NCI-H1930 (cell line): ENCODE results near the gene ANO5.
A peak's percentile ranks its signal among the peaks of the same experiment; 100 is the strongest.
"Not testable (repeated sequence)": the region's sequence is repeated elsewhere in the genome, so short reads cannot be mapped to it uniquely, and the experiment has no call there.

Experiments
- DNase-seq, 2 experiments: peaks; one replicate each; lab custom pipeline; 2025; lab: John Stamatoyannopoulos, UW

ANO5 gene

DNA sequence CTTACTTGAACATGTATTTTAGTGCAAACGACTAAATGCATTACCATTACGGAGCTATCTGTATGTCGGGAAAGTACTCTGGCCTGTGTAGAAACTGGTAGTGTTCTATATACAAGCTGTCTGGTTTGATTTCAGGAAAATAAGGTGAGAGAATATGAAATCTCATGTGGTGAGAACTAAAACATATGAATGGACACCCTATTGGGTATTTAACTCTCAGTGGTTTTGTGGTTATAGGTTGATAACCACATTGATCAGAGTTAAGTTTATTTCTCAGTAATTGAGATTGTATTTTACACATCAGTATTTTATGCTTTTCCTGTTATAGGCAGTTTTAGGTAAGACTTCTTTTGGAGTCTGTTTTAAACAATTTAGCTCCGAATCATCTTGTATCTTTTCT, 10.4 kb downstream of the ANO5 start:
- no peak for DNase-seq

DNA sequence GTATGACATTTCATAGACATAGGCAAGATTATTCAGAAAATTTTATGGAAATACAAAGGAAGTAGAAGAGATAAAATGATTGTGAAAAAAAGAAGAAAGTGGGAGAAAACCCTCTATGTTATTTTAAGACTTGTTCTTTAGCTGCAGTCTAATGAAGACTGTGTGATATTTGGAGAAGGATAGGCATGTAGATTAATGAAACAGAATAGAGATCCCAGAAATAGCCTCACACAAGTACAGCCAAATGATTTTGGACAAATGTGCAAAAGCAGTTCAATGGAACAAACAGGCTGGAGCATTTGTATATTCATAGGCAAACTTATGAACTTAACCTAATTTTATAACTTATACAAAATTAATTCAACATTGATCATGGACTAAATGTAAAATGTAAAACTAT, 14.3 kb downstream of the ANO5 start:
- no peak for DNase-seq

DNA sequence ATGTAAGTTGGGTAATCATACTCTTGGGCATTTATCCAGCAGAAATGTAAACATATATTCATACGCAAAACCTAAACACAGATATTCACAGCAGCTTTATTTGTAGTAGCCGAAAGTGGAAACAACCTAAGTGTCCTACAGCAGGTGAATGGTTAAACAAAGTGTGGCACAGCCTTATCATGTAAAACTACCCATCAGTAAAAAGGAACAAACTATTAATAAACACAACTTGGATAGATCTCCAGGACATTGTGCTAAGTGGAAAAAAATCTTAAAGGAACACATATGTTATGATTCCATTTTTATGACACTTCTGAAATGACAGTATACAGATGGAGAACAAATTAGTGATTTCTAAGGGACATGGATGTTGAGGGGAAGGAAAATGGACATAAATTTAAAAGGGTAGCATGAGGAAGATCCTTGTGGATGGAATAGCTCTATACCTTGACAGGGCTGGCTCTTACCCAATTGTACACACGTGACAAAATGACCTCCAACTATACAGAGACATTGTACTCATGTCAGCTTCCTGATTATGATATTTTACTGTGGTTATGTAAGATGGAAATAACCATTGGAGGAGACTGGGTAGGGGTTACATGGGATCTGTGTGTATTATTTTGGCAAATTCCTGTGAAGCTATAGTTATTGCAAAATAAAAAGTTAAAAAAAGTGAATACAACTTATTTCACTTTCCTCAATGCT, 15.4 kb downstream of the ANO5 start:
- DNase-seq = no peak

DNA sequence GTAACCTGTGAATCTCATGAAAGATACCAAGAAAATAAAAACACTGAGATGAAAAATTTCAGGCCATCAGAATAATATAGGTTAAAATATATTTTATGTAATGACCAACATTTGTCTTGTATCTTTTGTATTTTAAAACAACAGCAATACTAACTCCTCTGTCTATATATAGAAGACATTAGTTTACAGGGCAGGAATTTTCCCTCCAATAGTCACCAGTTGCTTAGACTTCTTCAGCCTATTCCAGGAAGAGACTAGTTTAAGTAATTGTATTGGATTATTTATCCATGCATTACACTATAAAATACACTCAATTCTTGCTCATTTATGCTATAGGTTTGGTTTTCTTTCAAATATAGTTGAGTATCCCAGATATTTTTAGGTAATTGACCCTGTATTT, 24.1 kb downstream of the ANO5 start:
- no peak for DNase-seq

DNA sequence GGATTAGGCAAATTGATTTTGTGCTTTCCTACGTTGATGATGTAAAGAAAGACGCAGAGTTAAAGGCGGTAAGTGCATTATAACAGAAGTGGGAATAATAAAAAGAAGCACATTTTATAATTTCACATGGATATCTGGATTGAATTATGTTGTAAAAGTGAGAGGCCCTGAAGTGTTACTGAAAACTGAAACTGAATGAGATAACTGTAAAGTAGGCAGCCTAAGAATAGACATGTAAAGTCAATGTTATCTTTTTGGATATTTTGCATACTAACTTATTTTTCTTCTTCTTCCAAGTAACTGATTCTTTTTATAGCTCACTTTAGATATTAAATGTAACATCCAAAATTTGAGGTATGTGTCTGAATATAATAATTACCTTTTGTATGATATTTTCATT, 28.3 kb downstream of the ANO5 start:
- DNase-seq = no peak

DNA sequence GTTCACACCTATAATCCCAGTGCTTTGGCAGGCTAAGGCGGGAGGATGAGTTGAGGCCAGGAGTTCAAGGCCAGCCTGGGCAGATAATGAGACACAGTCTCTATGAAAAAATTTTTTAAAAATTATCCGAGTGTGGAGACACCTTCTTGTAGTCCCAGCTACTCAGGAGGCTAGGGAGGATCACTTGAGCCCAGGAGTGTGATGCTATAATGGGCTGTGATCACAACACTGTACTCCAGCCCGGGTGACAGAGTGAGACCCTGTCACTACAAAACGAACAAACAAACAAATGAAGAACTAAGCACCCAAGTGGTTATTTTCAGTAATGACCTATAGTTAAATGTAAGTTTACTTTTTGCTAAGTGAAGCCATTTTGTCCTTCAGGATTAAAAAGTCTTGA, 32.3 kb downstream of the ANO5 start:
- DNase-seq = no peak

DNA sequence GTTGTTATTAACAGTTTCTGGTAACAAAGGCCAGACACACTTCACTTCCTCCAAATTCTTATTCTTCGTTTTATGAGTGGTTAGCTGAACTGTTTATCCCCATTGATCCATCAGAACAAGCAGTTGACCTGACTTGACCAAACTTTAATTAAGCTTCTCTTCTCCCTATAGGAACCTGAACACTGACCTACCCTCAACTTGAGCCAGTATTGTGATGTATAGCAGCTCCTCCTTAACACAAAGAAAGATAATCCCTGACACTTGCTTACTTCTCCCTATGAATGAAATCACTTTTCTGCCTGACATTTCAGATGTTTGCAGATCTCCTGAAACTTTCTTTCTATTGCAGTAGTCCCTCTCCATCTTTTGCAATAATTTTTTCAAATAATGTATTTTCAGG, 41.9 kb downstream of the ANO5 start:
- DNase-seq = no peak

DNA sequence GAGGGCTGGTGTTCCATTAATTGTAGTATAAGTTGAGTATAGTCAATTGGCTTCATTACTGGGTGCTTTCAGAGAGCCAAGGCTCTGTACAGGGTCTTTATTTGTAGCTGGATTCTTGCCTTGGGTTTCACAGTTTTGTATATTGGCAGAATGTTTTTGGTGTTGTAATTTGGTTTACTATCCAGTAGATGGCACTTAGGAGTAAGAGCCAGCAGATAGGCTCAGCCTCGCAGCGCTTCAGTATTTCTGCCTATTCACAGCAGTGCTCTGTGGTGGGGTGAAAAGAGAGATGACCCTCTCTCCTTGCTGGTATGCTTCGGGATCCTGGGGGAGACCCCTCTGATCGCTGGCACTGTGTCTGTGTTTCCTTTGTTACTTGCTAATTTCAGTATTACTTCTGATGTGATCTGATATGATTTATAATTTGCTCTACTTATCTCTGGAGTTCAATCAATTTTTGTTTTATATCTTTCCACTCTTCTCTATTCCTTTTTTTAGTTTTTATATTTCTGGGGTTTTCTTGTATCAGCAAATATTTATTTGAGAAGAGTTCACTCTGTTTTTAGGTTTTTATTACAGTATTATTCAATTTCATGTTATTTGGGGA, 52.2 kb downstream of the ANO5 start:
- no peak for DNase-seq

DNA sequence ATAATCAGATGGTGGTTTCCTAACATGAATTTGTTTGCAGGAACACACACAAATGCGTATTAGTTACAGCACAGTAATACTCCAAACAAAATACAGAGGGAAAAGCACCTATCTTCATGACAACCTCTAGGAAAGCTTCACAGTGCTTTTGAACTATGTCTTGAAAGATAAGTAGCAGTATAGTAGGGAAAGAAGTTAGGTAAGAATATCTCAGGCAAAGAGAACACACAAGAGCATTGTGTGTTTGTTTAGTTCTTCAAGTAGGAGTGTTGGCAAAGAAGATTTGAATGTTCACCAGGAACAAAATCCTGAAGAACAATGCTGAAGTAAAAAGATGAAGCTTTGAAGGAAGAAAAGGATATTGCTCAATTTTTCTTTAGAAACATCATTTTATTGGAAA, 54.1 kb downstream of the ANO5 start:
- no peak for DNase-seq

DNA sequence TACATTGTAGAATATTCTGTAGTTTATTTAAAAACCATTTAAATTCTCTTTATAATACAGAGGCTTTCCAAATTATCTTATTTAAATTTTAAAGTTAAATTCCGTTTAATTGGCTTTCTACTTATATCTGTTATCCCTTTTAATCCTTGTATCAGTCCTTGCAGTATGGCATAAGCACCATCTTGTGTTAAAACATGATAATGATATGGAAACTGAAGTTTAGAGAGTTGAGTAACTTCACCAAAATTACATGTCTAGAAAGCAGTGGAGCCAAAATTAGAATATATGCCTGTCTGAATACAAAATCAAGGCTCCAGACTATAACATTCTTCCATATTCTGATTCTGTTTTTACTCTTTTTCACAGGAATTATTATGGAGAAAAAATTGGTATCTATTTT, 57.0 kb downstream of the ANO5 start:
- no peak for DNase-seq

DNA sequence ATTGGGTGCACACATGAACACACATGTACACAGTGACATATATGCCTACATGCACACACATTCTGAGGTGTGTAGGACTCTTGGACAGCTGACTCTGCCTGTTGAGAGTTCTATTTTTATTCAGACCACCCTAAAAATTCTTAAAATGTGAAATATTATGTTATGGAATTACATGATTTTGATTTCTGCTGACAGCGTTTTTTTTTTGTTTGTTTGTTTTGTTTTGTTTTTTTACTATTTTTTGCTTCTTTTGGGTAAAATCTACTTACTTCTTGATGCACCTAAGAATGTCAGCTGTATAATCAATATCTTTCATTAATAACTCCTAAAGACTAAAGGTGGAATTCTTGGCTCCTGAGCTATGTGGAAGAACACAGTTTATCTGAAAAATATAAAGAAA, 64.0 kb downstream of the ANO5 start:
- no peak for DNase-seq

DNA sequence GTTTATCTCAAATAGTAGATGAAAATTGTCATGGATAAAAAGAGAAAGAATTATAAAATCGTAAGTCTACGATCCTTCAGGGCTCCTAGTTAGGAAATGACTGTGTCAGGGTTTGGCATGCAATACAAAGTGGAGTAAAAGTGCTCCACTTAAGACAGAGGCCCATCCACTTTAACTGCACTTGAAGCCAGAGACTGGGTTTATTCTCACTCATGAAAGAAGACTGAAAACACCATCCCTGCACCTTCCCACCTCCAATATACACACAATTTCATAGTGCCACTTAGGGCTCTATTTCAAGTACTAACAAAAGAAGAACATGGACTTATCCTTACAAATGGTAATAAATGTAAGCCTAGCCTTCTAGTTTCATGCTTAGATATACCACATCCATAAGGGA, 70.7 kb downstream of the ANO5 start:
- DNase-seq = no peak

DNA sequence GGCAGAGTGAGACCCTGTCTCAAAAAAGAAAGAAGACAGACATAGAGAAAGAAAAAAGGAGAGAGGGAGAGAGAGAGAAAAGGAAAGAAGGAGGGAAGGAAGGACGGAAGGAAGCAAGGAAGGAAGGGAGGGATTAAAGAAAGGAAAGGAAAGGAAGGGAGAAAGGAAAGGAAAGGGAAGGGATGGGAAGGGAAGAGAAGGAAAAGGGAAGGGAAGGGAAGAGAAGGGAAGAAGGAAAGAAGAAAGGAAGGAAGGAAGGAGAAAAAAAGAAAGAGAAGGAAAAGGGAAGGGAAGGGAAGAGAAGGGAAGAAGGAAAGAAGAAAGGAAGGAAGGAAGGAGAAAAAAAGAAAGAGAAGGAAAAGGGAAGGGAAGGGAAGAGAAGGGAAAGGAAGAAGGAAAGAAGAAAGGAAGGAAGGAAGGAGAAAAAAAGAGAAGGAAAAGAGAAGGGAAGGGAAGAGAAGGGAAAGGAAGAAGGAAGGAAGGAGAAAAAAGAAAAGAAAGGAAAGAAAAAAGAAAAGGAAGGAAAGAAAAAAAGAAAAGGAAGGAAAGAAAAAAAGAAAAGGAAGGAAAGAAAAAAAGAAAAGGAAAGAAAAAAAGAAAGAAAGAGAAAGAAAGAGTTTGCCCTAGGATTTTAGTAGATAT, 76.2 kb downstream of the ANO5 start:
- not testable (repeated sequence) for DNase-seq

DNA sequence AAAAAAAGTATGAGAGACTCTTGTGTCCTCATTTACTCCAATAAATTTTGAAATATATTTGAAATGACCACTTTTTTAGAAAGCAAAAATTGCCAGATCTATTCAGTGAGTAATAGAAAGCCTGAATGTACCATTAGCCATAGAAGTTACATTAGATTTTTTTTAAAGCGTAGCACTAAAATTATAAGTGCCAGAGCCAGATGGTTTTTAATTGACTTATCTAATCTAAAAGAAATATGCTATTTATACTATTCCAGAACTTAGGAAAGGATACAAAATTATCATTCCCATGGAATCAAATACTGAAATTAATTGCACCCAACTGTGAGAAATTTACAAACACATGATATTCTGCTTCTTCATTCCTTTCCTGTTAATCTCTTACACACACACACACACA, 80.9 kb downstream of the ANO5 start:
- DNase-seq = no peak

DNA sequence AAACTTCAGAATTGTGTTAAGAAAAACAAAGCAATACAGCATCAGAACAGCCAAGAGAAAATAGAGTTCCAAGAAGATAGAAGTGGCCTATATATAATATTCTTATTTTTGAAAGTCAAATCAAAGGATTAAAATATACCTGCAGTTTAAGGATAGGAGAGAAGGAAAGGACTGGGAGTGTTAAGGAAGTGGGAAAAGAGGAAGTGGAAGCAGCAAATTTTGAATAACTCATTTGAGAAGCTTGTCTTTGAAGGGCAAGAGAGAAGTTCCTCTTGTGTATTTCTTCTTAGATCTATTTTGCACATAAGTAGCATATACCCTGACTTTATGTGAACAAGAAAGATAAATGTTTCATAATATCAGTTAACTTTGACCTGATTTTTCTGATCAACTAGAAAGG, 82.7 kb downstream of the ANO5 start:
- no peak for DNase-seq

DNA sequence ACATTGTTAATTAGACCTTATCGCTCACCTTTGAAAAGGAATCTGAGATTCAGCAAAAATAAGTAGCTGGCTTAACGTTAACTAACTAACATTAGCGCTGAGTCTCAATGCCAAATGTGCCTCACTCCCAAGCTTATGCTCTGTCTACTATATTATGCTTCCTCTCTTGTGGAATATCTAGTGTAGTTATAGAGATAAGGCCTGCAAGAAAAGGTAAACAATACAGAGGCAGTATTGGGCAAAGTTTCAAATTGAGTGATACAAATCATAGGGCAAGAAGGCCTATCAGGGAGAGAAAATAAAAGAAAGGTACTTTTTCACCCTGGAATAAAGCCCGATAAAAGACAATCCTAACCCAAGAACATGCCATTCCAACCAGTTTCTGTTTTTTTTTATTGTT, 83.7 kb downstream of the ANO5 start:
- no peak for DNase-seq

DNA sequence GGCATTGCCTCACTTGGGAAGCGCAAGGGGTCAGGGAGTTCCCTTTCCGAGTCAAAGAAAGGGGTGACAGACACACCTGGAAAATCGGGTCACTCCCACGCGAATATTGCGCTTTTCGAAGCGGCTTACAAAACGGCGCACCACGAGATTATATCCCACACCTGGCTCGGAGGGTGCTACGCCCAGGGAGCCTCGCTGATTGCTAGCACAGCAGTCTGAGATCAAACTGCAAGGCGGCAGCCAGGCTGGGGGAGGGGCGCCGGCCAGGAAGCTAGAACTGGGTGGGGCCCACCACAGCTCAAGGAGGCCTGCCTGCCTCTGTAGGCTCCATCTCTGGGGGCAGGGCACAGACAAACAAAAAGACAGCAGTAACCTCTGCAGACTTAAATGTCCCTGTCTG, 92.1 kb downstream of the ANO5 start:
- not testable (repeated sequence) for DNase-seq

DNA sequence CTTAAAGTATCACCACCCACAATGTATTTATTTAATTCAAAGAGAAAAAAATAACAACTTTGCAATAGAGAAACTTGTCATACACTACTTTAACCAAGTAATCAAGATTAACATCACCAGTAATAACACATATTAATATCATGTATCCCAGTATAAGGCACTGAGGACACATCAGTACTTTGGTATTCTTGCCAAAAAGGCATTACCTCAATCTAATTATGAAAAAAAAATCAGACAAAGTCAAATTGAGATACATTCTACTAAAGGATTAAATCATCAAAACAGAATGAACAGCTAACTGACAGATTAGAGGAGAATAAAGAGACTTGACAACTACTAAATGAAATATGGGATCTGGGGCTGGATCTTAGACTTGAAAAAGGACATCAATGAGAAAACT, 109.5 kb downstream of the ANO5 start:
- no peak for DNase-seq

DNA sequence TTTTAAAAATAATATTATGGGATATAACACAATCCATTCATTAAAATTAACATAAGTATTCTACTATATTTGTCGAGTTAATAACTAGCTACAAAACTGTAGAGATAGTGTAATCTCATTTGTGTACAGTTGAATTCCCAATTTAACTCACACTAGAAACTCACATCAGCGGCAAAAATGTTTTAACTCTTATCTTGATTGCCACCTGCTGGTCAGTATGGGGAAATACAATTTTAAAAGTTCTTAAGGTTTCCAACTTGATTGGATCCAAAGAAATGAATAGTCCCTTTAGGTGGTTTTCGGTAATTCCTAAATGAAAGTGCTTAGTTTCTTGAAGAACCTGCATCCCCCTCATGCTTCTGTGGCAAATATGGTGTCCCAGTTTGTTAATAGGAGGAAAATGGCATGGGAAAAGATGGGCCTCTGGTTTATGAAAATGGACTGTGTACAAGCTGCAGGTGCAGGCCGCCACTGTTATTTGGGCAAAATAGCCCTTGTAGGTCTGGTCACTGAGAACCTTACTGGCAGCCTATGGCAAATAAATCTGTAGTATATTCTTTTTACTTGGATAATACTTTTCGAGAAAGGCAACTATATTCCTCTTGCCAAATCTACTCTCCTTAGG, 111.6 kb downstream of the ANO5 start:
- DNase-seq = peak in 1 of 2 experiments; percentile 45

DNA sequence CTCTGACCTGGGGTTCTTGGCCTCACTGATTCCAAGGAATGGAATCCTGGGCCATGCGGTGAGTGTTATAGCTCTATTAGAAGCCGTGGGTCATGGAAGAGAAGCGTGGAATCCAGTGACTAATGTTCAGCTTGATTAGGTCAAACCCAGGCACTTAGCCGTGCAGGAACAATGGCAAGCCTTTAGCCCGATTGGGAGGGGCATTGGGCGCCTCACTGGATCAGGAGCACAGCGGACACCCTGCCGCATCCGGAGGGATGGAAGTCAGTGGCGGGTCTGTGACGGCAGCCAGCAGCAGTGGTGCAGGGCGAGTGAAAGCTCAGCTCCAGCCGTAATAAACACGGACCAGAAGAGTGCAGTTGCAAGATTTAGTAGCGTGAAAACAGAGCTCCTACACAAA, 124.8 kb downstream of the ANO5 start:
- no peak for DNase-seq

DNA sequence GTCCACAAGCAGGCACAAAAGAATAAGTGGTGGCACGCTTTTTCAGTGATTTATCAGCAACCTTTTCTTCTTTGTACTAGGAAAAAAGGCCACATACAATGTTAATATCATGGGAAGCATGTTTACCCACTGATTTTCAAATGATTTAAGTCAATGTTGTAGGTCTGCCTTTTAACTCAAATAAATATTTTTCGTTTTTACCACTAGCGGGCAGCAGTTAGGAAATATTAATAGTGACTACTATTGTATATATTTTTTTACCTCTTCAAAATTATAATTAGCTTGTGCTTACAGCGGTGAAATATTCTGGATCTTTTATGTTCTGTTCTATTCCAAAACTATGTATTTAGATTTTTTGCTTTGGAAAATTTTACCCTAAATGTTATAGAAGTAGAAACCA, 138.9 kb downstream of the ANO5 start:
- peak in 1 of 2 experiments; percentile 35 for DNase-seq
